HT1080 (cell line): ENCODE results near the gene UGT1A6. TPM values are rescaled to one million over a fixed set of nuclear protein-coding genes. Genes with fewer than 3 reads are reported as not detected.

Source experiments
- DNase-seq: peaks from one replicate; pipeline ENCODE4 v3.0.0-alpha.2; 2015; ENCODE audit warnings: low read depth
- total RNA-seq: library from RNA; depleted of rRNA; stranded (reverse); fragments of >200 nt; shearing (Covaris generic); gene quantifications from 2 replicates; pipeline ENCODE4 v1.2.3, GENCODE V29; 2014; rRNA removed

UGT1A6 gene
- total RNA-seq, 1 experiment from 2014 or later = not detected

GRCh38 chr2:233817995-233818638, 125.4 kb downstream of the UGT1A6 start:
- no peak for DNase-seq

DNA sequence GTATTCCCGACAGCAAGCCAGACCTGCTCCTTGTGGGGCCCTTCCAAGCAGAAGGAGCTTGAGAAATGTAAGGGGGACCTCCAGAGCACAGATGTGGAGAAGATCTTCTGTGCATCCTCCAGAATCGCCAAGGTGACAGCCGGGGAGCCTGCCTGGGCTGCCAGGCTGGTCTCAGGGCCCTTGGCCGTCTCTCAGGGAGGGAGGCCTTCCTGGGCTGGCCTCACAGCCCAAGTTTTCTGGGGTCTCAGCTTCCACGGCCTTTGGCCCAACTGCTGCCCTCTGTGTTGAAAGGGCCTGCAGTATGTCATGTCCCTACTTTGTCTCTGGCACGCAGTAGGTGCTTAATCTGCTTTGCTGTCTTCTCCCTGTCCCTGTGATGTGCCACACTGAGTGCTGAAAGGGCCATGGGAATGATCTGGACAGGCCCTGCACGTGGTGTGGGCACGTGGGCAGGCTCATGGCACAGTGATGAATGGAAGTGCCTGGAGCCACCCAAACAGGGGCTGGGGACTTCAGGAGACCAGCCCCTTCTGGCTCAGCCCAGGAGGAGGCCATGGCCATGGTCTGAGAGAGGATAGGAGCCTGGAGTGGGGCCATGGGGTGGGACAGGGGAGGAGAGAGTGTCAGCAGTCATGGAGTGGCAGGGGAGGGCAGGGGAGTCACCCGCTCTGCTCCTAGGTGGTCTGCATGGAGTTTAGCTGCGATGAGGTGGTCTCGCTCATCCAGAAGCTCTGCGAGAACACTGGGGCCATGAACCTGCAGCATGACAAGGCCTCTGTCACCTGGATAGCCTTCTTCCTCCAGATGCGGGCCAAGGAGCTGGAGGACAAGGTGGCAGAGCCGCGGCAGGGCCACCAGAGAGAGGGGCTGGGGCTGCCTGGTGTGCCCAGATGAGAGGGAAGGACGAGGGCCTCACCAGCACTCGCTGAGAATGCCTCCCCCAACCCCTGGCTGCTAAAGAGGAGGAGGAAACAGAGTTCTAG, 126.2 kb downstream of the UGT1A6 start:
- DNase-seq = no peak

GRCh38 chr2:233819884-233820773, 127.4 kb downstream of the UGT1A6 start:
- no peak for DNase-seq

DNA sequence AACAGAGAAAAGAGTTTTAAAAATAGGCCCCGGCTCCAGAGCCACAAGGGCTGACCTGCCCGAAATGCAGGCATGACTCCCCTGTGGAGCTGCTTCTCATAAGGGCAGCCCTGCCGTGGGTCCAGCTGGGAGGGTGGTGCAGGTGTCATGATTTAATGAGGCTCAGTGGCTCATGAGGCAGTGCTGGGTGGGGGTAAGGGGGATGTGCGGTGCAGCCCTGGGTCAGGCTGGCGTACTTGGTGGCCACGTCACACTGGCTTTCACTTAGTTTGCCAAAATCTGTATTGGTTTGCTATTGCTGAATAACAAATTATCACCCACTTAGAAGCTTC, 128.1 kb downstream of the UGT1A6 start:
- DNase-seq = no peak

DNA sequence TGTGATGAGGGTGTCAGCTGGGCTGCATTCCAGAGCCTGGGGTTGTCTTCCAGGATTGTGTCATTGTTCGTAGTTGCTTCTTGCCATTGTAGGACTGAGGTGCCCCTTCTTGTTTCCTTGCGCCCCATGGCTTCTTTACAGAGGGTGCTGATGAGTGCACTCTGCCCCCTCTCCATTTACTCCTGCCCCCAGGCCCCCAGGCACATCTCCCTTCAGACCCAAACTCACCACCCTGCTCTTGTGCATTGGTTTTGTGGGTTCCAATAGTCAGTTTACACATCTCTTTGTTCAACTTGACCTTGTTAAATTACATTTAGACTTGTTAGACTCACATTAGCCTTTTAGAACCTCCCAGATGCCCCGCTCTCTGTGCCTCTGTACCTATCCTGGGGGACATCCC, 128.5 kb downstream of the UGT1A6 start:
- no peak for DNase-seq

DNA sequence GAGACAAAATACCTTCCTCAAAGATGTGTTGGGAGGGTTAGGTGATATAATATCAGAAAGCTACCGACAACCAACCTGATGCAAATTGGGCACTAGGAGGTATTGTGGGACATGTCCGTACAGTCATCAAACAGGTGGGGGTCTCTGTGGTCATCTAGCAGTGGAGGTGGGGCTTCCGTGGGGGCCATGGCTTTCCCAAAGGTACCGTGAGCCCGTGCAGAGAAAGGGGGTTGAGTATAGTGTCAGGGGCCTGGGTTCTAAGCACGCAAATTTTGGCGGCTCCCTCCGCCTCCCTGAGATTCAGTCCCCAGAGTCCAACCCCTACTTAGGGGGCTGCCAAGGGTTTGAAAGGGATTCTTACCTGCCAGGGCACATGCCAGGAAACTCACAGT, 129.0 kb downstream of the UGT1A6 start:
- DNase-seq = no peak

DNA sequence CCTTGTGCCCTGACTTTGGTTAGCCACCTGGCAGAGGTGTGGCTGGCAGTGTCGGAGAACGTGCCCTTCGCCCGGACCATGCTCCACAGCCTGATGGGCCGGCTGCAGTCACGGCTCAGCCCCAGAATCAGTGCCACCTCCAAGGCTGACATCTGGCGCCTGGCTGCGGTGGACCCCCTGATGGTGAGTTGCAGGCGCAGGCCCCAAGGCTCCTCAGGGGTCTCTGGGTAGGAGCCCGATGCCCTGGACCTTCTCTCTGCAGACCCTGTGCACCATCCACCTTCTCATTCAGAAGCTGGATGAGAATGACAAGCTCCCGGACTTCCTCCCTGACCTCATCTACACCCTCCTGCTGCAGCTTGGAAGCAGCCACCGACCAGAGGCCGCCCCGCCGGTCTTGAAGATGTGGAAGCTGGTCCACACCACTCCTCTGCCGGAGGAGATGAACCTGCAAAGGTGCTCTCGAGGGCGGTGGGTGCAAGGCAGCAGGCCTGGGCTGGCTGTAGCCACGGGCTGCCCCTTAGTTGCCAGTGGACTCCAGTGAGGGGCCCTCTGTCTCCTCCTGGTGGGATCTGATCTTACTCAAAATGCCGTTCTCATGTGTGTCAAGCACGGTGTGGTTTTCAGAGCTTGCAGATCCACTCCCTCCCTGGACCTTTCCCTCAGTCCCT, 129.5 kb downstream of the UGT1A6 start:
- no peak for DNase-seq

Other genes starting within 250 kb of the UGT1A6 start
- 27.8 and 28.0 TPM in 2 replicates for gene USP40, start 126.1 kb upstream of the UGT1A6 start, total RNA-seq
- gene UGT1A8, start 75.3 kb upstream of the UGT1A6 start, total RNA-seq = not detected in 2 replicates
- gene UGT1A10, start 56.4 kb upstream of the UGT1A6 start, total RNA-seq = not detected in 2 replicates
- gene UGT1A9, start 21.0 kb upstream of the UGT1A6 start, total RNA-seq = not detected in 2 replicates
- gene UGT1A7, start 11.0 kb upstream of the UGT1A6 start, total RNA-seq = not detected in 2 replicates
- not detected in 2 replicates for gene UGT1A5, start 20.0 kb downstream of the UGT1A6 start, total RNA-seq
- gene UGT1A4, start 25.8 kb downstream of the UGT1A6 start, total RNA-seq = not detected in 2 replicates
- not detected in 2 replicates for gene UGT1A3, start 36.2 kb downstream of the UGT1A6 start, total RNA-seq
- gene UGT1A1, start 67.4 kb downstream of the UGT1A6 start, total RNA-seq = not detected in 2 replicates
- not detected in 2 replicates for gene MROH2A, start 85.4 kb downstream of the UGT1A6 start, total RNA-seq
- gene HJURP, start 161.6 kb downstream of the UGT1A6 start, total RNA-seq = 89.0 and 101 TPM in 2 replicates
- 0.07 and 1.3 TPM in 2 replicates for gene TRPM8, start 224.5 kb downstream of the UGT1A6 start, total RNA-seq